GM21526 (cell line): ENCODE measurements around the gene LCP2.
"Not testable (repeated sequence)": the region's sequence is repeated elsewhere in the genome, so short reads cannot be mapped to it uniquely, and the experiment has no call there.

ENCODE experiments used
- ATAC-seq: cut with Tn5 transposase; IDR thresholded peaks from one replicate; pipeline ENCODE4 v1.9.1; 2021; ENCODE audit warnings: moderate library complexity; ENCODE audit not compliant: unreplicated experiment, low FRiP score

The LCP2 gene

DNA sequence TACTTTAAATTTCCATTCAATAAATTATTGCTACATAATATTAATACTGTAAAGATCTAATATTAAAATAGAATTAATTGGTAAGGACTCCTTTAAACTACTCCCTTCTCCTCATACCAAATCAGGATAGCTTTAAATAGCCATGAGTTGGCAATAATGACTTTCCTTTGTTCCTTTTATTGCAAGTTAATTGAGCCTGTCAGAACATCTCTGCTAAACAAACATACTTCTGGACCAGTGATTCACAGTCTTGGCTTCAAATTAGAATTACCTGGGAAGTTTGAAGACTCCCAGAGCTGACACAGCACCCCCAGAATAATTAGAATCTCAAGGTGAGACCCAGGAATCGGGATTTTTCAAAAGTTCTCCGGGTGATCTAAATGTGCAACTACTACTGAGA lies 46.1 kb downstream of the LCP2 start:
- no peak for ATAC-seq

DNA sequence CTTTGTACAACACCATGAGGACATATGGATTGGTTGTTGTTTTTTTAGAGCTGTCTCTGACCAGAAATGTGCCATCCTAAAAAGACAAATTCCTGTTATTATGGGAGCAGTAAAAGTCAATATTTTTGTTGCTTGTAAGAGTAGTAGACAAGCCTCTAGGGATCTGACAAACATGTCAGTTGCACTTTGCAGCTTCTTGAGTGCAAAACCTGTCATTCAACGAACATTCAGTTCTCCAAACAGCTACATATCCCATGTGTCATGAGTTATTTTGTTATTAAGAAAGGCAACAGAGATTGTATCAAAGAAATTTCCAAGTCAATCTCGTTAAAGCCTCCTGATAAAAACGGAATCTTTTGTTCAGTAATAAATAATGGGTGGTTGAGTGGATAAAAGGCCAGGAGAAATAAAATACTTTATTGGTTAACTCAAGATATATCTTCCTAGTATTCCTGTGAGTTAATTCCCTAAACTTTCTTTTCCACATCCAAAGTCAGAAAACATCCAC lies 46.7 kb downstream of the LCP2 start:
- ATAC-seq: no peak

DNA sequence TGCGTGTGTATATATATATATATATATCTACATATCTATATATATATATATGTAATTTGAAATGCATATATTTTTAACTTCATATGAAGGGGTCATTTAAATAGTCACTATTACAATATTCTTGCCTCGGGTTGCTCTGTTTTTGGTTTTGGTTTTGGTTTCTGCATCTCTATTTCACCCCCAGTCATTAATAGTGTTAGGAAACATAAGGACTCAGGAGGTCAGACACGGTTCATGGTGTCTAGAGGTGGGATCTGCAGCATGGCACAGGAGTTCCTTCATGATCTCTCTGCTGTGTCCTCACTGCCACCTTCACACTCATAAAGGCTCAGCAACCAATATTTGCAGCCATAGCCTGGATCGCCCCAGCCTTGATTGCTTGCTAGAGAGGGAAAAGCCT lies 48.2 kb downstream of the LCP2 start:
- no peak for ATAC-seq

DNA sequence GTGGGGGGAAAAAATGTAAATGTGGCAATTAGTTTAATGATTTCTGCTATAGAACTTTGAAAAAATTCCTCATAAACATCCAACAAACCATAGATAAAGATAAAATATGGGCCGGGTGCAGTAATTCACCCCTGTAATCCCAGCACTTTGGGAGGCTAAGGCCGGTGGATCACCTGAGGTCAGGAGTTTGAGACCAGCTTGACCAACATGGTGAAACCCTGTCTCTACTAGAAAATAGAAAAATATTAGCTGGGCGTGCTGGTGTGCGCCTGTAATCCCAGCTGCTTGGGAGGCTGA lies 48.7 kb downstream of the LCP2 start:
- ATAC-seq: not testable (repeated sequence)

DNA sequence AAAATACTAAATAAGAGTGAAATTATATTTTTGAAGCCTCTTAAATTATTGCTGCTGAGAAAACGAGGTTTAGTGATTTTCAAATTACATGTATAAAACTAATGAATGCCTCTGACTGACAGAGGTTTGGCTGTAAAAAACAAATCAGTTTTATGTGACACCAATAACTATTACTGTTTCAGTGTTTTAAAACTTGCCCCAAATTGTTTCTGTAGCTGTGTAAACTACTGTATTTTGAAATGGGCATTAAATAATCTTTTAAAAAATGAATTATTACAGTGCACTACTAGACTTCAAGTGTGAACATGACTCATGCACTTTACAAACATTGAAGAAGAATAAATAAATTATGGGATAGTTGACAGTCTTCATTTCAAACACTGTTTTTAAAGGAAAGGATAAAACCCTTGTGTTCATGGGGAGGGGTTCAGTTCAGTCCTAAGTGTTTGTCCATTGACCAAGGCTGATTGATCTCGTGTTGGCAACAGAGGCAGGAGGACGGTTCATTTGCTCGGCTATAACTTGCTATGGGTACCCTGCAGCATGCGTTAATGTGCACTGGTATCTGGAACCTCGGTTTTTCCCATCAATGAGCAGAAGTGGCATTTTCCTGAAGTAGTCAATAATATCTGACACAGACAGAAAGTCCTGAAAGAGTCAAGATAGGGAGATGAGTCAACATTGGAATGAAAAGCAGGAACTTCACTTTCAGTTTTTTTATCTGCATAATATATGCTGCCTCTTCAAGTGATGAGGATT lies 49.2 kb downstream of the LCP2 start:
- ATAC-seq: no peak

DNA sequence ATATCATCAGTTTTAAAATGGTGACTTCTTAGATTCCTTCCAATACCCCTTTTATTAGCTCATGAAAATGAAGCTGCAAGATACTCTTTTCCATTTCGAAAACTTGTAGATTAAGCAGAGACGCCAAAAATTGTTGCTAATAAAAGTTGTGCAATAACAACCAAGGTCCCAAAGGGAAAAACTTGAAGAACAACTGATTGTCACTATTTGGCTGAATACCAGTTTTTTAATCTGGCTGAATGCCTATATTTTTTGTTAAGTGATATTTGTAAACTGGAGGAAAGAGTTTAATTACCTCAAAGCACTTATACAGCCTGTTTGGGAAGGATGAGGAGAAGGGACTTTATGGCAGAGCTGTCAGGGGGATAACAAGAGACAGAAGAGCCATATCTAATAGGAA lies 50.2 kb downstream of the LCP2 start:
- ATAC-seq: no peak

DNA sequence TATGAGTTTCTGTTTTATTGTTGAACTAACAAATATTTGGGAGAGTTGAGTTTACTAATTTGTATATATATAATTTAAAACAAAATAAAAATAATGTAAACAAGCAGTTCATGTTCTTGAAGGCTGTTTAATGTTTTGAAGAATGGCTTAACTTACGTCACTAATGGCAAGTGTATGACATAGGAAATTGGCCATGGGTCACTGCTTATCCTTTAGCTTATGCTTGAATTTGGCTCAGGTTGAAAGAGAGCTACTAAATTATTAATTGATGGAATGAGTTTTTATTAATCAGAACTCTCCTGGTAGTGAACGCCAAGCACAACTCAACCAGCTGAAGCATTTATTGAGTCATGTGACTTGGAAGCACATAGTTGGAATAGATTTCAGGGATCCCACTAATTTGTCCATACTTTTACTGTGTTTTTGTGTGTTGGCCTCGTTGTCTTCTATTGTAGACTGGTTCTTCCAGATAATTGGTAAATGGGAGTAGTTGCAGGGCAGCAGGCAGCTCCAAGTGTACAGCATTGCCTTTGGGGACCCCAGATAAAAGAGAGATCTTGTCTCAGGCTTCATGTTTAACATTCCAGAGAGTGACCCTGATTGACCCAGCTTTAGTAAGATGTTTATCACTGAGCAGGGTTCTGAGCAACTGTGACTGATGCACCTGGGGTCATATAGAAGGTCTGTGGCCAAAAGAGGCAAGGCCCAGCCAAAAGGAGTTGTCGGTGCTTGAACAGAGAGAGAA lies 51.3 kb downstream of the LCP2 start:
- no peak for ATAC-seq

DNA sequence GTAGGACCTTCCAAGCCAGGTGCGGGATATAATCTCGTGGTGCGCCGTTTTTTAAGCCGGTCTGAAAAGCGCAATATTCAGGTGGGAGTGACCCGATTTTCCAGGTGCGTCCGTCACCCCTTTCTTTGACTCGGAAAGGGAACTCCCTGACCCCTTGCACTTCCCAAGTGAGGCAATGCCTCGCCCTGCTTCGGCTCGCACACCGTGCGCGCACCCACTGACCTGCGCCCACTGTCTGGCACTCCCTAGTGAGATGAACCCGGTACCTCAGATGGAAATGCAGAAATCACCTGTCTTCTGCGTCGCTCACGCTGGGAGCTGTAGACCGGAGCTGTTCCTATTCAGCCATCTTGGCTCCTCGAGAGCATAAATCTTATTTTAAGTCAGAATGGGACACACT lies 52.1 kb downstream of the LCP2 start:
- not testable (repeated sequence) for ATAC-seq

DNA sequence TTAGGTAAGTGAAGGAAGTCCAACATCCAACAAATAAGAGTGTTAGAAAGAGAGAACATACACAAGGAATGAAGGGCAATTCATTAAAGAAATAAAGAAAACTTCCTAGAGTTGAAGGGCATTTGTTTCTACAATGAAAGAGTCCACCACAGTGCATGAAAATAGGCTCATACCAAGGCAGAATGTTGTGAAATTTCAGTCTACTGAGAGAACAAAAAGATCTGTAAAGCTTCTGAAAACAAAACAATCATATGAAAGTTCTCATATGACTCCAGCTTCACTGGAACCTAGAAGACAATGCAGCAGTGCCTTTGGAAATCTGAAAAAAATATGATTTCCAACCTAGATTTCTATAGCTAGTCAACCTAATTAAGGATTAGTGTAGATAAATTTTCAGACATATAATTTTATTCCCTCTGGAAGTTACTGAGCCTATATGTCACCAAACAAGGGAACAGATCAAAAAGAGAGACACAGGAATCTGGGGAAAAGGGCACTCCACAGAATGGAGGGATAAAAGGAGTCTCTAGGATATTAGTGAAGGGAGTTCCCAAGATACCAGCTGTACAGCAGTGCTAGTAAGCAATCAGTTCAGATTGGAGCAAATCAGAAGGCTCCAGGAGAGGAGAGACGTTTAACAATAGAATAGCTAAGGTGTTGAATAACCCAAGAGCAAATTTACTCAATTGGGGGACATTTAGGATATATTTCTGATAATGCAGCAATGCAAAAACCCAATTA lies 59.0 kb downstream of the LCP2 start:
- ATAC-seq: no peak

DNA sequence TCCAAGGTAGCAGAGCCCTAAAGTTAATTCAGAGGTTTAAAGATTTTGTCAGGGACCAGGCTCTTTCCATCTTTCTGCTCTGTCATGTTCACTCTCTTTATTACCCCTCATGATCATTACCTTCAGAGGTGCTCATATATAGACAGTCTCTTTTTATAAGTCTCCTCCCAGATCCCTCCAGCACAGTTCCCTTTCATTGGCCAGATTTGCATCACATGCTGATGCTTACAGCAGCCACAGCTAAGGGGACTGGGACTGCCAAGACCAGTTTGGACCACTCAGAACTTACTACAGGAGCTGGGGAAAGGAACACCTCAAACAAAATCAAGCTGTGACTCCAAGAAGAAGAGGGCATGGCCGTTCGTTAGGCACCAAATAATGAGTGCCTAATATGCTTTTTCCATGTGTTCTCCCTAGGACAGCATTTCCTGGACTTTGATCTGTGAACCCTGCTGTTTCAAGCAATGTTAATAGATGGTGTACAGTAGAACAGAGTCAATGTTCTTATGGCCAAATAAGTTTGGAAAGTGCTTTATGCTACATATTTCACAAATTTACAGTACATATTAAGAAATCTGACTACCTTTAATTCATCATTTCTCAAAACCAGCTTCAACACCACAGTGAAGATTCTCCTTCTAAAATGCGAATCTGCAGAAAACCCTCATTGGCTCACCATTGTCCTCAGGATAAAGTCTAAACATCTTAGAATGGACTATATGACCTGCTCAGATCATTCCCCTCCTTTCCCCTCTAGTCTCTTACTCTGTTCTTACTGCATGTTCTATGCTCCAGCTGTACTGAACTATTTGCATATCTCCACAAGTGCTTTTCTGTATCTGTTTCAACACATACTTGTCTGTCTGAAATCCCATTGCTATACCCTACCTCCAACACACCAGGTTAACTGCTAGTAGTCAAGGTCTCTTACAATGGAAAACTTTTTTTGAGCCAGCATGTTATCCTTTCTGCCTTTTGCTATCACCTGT lies 61.4 kb downstream of the LCP2 start:
- ATAC-seq: no peak

DNA sequence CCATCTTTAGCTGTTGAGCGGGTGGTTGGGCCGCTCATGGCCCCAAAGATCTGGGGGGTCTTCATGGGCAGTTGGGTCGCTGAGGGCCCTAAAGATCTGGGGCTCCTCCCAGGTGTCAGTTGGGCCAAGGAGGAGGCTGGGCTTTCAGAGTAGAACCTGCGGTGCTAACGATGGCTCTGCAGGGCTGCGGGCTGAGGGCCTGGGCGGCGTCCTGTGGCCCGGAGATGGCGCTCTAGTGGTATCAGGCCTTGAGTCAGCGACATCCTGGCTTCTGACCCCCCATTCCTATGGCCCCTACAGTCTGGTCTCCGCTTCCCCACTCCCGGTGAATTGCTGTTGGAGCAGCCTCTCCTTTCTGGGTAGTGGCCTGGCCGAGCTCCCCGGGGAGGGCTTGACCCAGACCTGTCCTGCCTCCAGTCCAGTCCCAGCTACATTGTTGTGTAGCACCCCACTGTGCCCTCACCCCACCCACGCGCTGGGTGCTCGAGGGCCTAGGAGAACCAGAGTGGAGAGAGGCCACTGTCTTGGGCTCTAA lies 64.2 kb downstream of the LCP2 start:
- no peak for ATAC-seq

DNA sequence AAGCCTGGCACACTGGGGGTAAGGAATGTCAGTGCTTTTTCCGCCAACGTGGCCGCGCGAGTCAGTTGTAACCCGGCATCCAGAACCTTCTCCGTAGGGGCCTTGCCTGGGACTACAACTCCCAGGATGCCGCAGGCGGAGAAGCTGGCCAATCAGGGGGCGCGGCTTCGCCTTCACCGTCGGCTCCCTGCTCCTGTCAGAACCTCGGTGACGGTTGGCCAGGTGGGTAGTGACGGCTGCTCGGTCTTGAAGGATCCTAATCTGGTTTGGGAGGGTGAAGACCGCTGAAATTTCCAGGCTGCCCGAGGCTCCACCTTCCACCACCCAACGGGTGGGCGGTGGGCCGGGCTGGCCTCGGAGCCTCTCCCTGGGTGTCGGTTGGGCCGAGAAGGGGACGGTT lies 64.8 kb downstream of the LCP2 start, which contains the start of gene C5orf58:
C5orf58 (plus strand) TSS at position 200 of the 400 bp plus-strand sequence. CDS start 1,992 bp downstream, outside the sequence.
- ATAC-seq: no peak

DNA sequence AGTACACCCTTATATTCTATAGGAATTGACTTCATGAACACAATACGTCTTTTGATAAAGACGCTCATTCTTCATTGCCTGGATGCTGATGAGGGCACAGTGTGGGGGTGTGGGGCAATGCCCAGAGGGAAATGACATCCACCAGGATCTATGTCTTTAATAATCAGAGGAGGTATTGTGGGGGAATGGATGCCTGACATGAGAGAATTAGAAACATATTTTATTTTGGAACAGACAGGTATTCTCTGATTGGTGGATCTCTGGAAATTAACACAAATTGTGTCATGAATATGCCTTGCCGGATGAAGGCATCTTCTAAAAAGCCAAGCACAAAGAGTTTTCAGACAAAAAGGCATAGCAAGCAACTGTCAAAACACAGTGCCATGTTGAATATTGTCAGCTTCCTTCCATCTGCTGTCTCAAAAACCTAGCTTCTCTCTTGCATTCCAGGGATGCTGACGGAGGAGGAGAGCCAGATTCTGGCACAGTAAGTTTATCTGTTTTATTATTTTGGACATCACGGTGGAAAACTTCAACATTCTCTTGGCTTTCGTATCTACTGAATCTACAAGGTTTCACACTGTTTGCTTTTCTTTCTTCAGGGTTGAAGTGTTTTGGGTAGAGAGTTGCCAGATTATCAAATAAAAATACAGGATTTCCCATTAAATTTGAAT lies 68.7 kb downstream of the LCP2 start:
- no peak for ATAC-seq

DNA sequence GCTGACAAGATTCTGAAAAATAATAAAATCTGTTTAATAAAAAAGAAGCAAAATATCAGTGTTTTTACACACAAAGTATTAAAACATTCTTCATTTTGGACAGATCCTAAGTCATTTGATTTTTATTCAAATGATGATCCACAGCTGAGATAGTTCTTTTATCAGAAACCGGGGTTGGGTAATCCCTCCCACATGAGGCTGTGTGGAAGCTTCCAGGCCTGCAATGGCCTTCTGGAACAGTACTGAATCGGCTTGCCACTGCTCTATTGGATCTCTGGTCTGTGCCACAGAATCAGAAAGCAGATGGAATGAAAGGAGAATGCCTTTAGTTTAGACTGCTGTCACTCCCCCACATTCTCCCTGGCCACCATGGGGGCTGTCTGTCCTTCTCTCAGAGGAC lies 70.9 kb downstream of the LCP2 start:
- ATAC-seq: no peak

DNA sequence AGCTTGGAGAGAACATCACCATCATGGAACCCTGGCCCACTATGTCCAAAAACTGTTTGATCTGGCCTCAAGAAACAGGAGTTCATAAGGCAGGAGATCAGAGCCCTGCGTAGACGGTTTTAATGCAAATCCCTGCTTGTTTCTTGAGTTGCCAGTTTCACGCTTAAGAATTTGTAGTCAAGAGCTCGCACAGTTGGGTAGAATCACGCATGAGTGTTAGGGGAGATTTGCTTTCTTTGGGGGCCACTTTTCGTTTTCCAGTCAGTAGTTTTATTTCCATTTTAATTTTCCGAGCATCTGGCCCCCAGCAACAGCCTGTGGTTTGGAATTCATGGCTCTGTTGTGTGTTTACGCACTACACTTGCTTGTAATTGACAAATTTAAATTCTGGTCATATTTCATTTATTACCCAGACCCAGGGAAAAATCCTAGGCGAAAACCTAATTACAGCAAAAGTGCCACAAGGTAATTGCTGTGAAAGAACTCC lies 71.4 kb downstream of the LCP2 start:
- no peak for ATAC-seq

DNA sequence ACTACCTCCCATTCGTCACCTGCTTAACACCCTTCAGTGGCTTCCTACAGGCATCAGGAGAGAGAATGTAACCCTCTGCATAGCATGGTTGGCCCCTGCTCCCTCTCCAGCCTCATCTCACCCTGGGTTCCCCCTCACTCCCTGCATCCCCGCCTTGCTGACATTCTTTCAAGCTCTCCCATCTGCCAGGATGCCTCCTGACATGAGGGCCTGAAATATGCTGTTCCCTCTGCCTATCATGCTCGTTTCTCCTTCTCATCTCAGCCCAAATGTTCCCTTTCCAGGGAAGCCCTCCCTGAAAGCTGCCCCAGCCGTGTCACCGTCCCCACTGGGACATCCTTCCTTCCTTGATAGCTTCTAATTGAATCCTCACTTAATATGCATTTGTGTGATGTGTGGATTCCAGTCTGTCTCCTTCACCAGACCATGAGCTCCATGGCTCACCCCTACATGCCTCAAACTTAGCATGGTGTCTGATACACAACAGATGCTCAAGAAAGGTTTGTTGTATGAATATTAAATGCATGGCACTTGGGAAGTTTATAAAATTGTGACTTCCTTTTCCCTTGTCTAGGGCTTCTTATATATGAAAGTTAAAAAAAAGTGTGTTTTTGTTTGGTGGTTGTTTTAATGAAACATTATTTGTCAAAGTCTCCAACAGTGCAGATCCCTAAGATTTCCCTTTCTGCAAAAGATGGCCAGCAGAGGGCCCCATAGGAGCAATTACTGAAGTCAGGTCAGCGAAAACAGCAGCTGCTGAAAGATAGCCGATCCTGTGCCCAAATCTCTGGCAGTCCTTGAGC lies 72.0 kb downstream of the LCP2 start:
- ATAC-seq: no peak

DNA sequence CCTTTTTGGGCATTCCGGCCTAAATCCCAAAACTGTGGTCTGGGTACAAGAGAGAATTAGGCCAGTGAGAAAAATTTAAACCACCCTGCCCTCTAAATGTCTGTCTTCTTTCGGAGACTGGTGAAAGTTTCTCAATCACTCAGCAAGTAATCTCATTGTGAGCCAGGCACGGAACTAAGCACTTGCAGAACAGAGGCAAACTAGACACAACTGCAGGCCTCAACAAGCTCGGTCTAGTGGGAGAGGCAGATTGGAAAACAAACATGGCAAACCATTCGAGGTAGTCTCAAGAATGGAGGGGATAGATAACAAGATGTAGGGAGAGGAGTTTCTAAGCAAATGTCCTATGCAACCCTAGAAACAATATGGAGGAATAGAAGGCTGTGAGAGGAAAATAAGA lies 73.7 kb downstream of the LCP2 start:
- no peak for ATAC-seq

DNA sequence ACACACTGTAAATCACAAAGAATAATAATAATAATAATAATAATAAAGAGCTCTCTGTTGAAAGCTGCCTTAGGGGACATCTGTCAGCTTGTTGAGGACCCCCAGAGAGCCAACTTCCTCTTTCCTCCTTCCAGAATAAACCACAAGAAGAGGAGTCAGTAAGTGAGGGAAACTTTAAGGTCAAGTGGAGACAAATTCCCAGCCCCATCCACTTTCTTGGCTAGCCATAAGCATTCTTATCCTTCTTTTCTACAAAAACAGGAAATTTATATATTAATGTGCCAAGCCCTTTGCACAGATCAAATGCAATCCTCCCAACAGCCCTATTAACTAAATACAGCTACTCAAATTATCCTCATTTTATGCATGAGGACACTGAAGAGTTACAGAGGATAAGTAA lies 74.2 kb downstream of the LCP2 start:
- no peak for ATAC-seq
